ENCODE measurements around the gene AKR1D1. TPM values are rescaled to one million over a fixed set of nuclear protein-coding genes. Genes with fewer than 3 reads are reported as not detected.

Gene AKR1D1
- total and polyA plus RNA-seq, 8 donors = not detected

- Histone ChIP-seq H3K27ac (no peak overlapping the region), H3K4me1 (no peaks in the 10 kb centered on the region), H3K4me3 (no peak overlapping the region), H3K27me3 (no peaks in the 10 kb centered on the region), H3K9me3 (no peaks in the 10 kb centered on the region), H3K36me3 (no peaks in the 10 kb centered on the region)
- 86 to 94% (median 91%) methylated on average over 3 of the region's 3 CpGs for WGBS, 5 donors
- DNase-seq = no peak
- intact Hi-C loops (cut with DNase I; ENCODE audit: low total_unique reads) = no loop called here
- TF ChIP-seq EP300 (IDR thresholded peaks at IDR 0.05) (no peak), POLR2AphosphoS5 (IDR thresholded peaks at IDR 0.05) (no peak), CTCF (IDR thresholded peaks at IDR 0.05) (no peak), POLR2A (IDR thresholded peaks at IDR 0.05) (no peak)
Observed at GRCh38 chr7:138115047-138115446, 38.8 kb downstream of the AKR1D1 start.

DNA sequence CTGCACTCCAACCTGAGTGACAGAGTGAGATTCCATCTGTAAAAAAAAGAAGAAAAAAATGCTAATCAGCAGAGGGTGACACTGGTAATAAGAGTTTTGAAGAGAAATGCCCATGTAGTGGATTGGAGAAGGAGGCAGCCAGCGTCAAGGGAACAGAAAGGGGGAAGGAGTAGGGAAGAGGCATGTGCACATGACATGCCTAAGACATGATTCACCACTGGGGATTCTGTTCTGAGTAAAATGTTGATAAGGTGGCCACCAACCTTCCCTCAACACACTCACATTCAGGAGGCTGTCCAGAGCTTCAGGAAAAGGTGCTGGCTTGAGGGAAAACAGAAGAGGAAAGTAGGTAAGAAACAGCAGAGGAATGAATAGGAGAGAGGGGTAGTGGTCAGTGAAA is 39.9 kb downstream of the AKR1D1 start:
- Histone ChIP-seq H3K27ac (no peak overlapping the region), H3K27me3 (no peaks in the 10 kb centered on the region), H3K4me3 (no peak overlapping the region), H3K9me3 (no peaks in the 10 kb centered on the region), H3K4me1 (no peaks in the 10 kb centered on the region), H3K36me3 (no peaks in the 10 kb centered on the region)
- no peak for DNase-seq
- 52 to 75% (median 70%) methylated on average over 1 of the region's 1 CpG for WGBS, 5 donors
- no peak for TF ChIP-seq EP300 (IDR thresholded peaks at IDR 0.05)
- TF ChIP-seq CTCF (IDR thresholded peaks at IDR 0.05) = no peak
- no peak for TF ChIP-seq POLR2AphosphoS5 (IDR thresholded peaks at IDR 0.05)
- TF ChIP-seq POLR2A (IDR thresholded peaks at IDR 0.05) = no peak
- intact Hi-C loops (cut with DNase I; ENCODE audit: low total_unique reads) = no loop called here

GRCh38 chr7:138116892-138117291 is 40.6 kb downstream of the AKR1D1 start:
- TF ChIP-seq EP300 (IDR thresholded peaks at IDR 0.05) (no peak), POLR2A (IDR thresholded peaks at IDR 0.05) (no peak), POLR2AphosphoS5 (IDR thresholded peaks at IDR 0.05) (no peak), CTCF (IDR thresholded peaks at IDR 0.05) (no peak)
- no peaks in the 10 kb centered on the region for H3K4me1 ChIP-seq
- WGBS, 5 donors = 53 to 66% (median 59%) methylated on average over 2 of the region's 2 CpGs
- DNase-seq = no peak
- H3K27me3 ChIP-seq = no peaks in the 10 kb centered on the region
- no peak overlapping the region for H3K27ac ChIP-seq
- H3K4me3 ChIP-seq = no peak overlapping the region
- intact Hi-C loops (cut with DNase I; ENCODE audit: low total_unique reads) = no loop called here
- H3K36me3 ChIP-seq = no peaks in the 10 kb centered on the region
- H3K9me3 ChIP-seq = no peaks in the 10 kb centered on the region

DNA sequence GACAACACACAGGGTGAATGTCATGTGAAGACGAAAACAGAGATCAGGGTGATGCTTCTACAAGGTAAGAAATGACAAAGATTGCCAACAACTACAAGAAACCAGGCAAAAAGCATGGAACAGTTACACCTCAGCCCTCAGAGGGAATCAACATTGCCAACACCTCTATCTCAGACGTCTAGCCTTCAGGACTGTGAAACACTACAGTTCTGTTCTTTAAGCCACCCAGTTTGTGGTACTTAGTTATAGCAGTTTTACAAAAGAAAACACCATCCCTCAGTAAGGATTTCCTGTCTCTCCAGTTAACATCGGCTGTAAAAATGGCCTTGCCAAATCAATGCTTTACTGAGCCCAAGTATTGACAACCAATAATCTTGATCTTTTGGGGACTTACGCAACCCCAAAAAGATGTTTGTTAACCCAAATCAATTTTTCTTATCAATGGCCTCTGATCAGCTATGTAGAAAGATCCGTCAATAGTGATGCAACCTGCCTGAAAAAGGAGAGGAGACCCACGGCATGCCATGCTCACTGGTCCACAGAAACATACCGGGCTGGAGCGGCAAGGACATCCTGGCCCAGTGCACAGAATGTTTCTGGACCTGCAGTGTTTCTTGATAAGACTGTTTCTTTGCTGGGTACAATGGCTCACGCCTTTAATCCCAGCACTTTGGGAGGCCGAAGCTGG is 44.0 kb downstream of the AKR1D1 start:
- no peaks in the 10 kb centered on the region for H3K27me3 ChIP-seq
- DNase-seq = no peak
- intact Hi-C loops (cut with DNase I; ENCODE audit: low total_unique reads) = no loop called here
- H3K4me1 ChIP-seq = no peaks in the 10 kb centered on the region
- no peak overlapping the region for H3K27ac ChIP-seq
- WGBS, 5 donors = 85 to 89% (median 87%) methylated on average over 10 of the region's 10 CpGs
- no peak overlapping the region for H3K4me3 ChIP-seq
- H3K36me3 ChIP-seq = no peaks in the 10 kb centered on the region
- H3K9me3 ChIP-seq = no peaks in the 10 kb centered on the region
- TF ChIP-seq POLR2AphosphoS5 (IDR thresholded peaks at IDR 0.05) (no peak), EP300 (IDR thresholded peaks at IDR 0.05) (no peak), POLR2A (IDR thresholded peaks at IDR 0.05) (no peak), CTCF (IDR thresholded peaks at IDR 0.05) (no peak)

All from stomach (tissue), 9 donors.